ENCODE results near the gene CYP26C1.

DNA sequence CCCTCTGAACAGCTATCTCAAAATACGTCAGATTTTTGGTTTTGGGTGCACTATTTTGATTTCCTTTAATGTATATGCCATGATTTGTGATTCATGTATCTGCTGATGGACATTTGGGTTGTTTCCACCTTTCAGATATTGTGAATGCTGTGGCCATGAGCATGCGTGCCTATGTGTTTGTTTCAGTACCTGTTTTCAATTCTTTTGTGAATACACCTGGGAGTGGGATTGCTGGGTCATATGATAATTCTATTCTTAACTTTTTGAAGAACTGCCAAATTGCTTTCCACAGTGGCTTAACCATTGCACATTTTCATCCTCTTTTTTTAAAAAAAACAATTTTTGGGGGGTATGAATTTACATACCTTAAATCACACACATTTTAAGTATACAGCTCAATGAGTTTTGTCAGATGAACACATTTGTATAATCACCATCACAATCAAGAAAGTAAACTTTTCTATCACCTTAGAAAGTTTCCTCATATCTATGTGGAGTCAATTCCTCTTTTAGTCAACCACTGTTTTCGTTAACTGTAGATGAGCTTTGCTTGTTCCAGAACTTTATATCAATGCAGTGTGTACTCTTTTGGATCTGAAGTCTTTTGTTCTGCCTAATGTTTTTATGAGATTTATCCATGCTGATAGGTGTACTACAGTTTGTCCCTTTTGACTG lies 50.0 kb downstream of the CYP26C1 start:
- TF ChIP-seq CTCF (IDR thresholded peaks at IDR 0.05) (no peak), POLR2A (IDR thresholded peaks at IDR 0.05) (no peak)

All from right lobe of liver (tissue), 4 donors.